H4 (cell line): ENCODE data around the gene RAMP1. TPM values are rescaled to one million over a fixed set of nuclear protein-coding genes. Genes with fewer than 3 reads are reported as not detected.

ENCODE experiments used
- DNase-seq: peaks from one replicate; pipeline ENCODE4 v3.0.0-alpha.2; 2015; ENCODE audit warnings: low spot score
- total RNA-seq: library from RNA; depleted of rRNA; stranded (reverse); fragments of >200 nt; shearing (Covaris generic); gene quantifications from 2 replicates; pipeline ENCODE4 v1.2.3, GENCODE V29; 2014

RAMP1 gene
- total RNA-seq, 1 experiment from 2014 or later, result not detected

DNA sequence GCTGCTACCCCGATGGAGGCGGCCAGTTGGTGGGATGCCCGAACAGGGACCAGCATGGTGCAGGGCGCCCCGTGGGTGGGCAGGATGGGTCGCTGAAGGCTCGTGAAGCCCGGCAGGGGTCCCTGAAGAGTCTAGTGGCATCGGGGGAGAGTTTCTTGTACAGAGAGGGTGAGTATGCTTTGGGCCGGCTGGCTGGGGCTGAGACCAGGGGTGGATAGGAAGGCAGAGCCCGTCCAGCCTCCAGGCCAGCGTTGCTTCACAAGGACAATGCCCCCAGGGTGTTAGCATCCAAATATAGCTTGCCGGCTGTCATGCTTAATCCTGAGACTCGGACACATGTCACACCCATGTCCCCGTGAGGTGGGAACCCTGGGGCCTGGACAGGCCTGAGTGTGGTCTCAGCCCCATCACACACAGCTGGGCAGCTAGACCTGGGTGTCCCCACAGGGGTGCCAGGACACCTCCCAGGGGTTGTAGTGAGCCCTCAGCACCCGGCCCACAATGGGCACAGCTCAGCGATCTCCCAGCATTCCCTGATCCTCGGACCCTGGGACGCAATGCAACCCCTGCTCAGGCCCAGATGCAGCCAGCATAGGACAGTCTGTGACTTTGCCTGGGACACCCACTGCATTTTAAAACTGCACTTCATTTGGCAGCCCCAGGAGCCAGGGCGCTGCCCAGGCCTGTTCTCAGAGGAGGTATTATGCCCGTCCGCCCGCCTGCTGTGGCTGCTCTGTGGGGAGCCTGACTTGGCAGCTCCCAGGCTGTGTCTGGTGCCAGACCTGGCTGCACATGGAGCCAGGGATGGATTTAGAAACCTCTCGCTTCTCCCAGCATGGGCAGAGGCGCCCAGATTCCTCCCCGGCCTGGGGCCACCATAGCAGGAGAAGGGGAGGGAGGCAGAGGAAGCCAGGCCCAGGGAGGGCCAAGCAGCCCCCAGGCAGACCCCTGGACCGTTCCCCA, 36.4 kb downstream of the RAMP1 start:
- DNase-seq, result no peak

DNA sequence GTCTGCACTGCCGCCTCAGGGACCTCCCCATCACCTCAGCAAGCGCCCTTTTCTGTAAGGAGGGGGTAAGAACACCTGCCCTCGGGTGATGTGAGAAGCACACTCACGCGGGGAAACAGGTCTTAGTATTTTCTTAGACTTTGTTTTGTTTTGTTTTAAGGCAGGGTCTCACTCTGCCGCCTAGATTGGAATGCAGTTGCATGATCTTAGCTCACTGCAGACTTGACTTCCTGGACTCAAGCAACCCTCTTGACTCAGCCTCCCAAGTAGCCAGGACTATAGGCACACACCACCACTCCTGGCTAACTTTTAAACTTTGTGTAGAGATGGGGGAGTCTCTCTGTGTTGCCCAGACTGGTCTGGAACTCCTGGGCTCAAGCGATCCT, 37.1 kb downstream of the RAMP1 start:
- no peak for DNase-seq

DNA sequence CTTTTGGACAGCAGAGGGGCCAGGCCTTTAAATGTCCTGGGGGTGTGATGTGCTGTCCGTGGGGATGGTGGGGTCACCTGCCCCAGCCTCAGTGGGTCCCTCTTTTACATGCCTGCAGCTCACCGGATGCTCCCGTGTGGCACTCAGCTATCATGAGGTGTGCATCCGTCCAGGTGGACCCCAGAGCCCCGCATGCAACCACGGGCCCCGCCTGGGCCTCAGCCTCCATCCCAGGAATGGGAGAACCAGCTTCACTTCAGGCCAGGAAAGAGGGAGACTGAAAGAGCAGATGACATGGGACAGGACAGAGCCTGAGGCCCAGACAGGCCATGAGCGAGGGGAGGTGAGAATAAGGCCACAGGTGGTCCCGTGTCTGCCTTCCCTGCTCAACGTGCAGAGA, 37.5 kb downstream of the RAMP1 start:
- no peak for DNase-seq

- no peak for DNase-seq
Measured at GRCh38 chr2:237898057-237898414, 38.6 kb downstream of the RAMP1 start.

DNA sequence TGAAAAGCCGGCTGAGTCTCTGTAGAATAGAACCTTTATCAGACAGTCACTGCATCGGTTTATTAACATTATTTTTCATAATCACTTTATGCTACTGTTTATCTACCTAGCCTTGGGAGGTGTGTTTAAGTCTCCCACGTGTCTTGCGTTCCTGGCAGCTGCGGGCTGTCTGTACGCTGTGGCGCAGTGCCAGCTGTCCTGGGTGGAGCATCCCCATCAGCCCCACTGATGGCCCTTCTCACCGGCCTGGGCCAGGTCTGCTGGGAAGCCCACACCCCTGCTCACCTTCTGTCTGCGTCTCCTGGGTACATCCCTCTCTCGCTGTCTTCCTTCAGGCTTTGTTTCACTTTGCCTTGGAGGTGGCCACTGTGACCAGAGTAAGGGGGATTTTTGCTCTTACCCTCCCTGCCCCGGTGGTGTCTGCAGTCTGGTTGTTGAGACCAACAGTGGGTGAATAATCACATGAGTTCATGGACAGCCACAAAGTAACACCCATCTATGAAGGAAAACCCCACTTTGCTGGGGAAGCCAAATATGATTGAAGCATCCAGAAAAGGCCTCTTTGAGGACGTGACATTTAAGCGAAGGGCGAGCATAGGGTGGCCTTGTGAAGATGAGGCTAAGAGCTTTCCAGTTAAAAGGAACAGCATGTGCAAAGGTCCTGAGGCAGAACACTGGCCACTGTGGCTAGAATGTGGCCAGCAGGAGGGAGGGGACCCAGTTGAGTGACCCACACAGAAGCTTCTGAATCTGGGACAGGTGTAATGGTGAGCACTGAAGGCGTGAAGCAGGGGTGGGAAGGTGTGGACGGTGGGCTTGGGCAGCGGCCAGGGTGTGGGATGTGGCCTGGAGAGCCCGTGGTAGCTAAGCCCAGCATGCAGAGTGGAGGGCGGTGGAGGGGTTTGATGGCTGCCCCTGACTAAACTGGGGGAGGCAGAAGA, 41.7 kb downstream of the RAMP1 start:
- DNase-seq, result no peak

GRCh38 chr2:237901932-237902850, 42.8 kb downstream of the RAMP1 start:
- no peak for DNase-seq

GRCh38 chr2:237904831-237905599, 45.6 kb downstream of the RAMP1 start:
- peak; percentile 62 for DNase-seq

- no peak for DNase-seq
Measured at GRCh38 chr2:237907144-237907543, 47.7 kb downstream of the RAMP1 start.

DNA sequence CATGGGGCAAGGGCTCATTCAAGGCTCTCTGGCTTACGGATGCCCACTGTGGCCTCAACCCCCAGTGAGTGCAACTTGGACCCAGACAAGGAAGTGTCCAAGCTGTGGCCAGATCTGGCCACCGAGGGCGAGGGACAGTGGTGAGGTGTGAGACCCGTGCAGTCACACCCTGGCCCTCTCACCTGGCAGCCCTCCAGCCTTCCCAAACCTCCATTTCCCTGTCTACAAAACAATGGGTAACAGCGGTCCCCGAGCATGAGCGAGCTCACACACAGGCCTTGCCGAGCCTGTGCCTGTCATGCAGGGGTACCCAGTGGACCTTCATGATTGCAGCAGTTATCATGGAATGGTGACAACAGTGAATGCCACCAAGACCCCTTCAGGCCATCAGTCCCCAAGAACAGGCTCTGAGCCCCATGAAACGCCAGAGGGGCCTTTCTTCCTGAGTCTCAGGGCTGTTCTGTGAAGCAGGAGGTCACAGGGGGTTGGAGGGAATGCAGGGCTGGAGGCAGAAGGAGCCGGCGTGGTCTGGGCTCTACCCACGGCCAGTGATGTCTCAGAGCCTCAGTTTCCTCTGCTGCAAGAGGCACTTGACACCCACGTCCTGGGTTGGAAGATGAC, 49.8 kb downstream of the RAMP1 start:
- DNase-seq, result no peak

DNA sequence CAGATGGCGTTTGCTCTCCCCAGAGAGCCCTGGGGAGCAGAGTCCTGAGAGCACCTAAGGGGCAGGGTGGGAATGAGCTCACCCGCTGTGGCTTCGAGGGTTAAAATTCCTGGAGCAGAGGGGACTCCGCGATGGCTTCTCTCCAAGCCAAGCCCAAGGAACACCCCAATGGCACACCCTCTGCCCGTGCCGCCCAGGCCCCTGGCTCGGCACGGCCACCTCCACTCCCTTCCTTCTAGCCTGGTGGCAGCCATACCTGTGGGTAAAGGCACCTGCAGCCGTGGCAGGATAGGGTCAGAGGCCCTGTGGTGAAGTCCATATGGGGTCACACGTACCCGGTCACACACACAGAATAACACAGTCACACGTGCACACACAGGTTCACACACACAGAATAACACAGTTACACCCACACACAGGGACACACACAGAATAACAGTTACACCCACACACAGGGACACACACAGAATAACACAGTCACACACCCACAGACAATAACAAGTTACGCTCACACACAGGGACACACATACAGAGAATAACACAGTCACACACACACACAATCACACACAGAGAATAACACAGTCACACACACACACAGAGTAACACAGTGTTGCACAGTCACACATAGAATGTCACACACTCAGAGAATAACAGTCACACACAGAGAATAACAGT, 50.5 kb downstream of the RAMP1 start:
- no peak for DNase-seq

DNA sequence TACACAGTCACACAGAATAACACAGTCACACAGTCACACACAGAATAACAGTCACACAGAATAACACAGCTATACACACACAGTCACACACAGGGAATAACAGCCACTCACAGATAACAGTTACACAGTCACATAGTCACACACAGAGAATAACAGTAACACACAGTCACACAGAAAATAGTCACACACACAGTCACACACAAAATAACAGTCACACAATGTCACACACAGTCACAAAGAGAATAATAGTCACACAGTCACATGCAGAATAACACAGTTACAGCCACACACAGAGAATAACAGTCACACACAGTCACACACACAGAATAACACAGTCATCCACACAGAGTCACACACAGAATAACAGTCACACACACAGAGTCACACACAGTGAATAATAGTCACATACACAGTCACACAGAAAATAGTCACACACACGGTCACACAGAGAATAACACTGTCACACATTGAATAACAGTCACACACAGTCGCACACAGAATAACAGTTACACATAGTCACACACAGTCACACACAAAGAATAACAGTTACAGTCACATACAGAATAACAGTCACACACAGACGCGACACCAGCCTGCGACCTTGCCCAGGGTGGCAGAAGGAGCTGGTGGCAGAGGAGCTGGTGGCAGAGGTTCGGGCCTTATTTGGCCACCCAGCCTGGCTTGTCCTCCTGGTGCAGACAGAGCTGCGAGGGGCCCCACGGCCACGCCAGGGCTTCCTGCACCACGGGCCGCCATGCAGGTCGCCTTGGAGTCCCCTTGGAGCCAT, 51.3 kb downstream of the RAMP1 start:
- no peak for DNase-seq

DNA sequence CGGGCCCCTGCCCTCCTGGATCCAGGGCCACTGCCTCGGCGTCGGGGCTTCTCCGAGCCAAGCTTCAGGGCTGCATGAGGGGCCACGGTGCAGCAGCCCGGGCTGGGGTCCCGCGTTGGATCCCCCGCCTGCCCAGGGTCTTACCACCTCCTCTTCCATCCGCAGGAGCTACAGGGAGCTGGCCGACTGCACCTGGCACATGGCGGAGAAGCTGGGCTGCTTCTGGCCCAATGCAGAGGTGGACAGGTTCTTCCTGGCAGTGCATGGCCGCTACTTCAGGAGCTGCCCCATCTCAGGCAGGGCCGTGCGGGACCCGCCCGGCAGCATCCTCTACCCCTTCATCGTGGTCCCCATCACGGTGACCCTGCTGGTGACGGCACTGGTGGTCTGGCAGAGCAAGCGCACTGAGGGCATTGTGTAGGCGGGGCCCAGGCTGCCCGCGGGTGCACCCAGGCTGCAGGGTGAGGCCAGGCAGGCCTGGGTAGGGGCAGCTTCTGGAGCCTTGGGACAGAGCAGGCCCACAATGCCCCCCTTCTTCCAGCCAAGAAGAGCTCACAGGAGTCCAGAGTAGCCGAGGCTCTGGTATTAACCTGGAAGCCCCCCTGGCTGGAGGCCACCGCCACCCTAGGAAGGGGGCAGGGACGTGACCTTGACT, 52.1 kb downstream of the RAMP1 start:
- no peak for DNase-seq

DNA sequence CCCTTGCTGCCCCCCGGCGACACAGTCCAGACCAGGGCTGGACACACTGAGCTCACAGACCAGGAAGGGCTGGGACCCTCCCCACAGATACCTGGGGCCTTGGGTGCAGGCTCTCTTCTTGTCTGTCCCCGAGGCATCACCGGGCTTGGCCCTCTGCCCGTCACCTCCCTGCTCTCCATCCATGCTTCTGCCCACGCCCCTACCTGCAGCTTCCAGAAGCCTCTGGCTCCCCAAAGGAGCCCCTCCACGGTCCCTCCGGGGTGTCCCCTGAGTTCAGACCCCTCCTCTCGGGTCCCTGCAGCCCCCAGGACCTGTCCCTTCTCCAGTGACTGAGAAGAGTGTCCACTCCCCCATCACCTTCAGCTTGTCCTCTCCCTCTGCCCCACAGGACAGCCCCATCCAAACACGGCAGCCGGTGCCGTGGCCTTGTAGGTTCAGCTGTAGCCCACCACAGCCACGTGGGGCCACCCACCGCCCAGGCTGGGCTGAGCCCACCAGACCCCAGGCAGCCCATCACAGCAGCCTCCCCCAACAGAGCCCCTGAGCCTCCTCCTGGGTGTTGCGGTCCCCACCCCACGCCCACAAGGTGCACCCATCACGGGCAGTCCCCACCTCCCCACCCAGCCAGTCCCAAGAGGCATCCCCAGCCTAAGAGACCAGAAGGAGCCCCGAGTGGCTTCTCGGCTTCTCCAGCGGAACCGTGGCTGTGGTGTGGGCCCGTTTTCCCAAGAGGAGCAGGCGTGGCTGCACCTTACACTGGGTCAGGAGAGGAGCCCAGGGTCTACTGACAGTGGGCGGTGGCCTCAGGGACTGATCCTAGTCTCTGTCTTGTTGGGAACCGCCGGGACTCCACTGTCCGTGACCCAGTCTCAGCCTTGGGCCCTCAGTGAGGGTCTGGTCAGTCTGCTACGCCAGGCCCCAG, 53.1 kb downstream of the RAMP1 start:
- DNase-seq, result no peak

DNA sequence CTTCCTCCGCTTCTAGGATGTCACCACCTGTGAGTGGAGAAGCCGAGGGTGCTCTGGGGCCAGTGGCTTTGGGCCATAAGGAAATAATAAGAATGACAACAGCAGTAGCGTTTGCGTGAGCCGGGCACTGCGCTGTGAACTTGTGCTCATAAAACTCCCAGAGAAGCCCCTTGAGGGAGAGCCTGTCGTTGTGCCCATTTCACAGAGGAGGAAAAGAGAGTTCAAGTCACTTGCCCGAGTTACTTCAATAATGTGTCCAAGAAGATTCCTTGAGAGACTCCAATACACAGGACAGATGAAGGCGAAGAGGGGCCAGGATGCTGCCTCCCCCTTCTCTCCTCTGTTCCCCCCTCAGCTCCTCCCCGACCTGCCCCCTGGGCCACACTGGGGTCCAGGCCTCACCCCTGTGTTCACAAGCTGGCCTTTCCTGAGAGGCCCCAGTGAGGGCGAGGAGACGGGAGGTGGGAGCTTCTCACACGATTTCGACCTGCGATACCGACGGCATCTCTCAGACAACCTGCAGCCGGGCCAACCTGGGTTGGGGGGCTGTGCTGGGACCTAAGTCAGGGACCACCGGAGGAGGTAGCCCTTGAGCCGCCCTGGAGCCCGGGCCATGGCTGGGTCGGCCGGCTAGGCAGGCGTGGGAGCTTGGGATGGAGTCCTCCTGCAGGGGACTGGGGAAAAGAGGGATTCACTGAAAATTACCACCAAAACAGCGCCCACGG, 53.9 kb downstream of the RAMP1 start:
- no peak for DNase-seq

- DNase-seq, result no peak
Measured at GRCh38 chr2:237915576-237915975, 56.2 kb downstream of the RAMP1 start.

- DNase-seq, result no peak
Measured at GRCh38 chr2:237916296-237916695, 56.9 kb downstream of the RAMP1 start.
